Measurements from ENCODE around the gene ZFP30.

ZFP30 gene

DNA sequence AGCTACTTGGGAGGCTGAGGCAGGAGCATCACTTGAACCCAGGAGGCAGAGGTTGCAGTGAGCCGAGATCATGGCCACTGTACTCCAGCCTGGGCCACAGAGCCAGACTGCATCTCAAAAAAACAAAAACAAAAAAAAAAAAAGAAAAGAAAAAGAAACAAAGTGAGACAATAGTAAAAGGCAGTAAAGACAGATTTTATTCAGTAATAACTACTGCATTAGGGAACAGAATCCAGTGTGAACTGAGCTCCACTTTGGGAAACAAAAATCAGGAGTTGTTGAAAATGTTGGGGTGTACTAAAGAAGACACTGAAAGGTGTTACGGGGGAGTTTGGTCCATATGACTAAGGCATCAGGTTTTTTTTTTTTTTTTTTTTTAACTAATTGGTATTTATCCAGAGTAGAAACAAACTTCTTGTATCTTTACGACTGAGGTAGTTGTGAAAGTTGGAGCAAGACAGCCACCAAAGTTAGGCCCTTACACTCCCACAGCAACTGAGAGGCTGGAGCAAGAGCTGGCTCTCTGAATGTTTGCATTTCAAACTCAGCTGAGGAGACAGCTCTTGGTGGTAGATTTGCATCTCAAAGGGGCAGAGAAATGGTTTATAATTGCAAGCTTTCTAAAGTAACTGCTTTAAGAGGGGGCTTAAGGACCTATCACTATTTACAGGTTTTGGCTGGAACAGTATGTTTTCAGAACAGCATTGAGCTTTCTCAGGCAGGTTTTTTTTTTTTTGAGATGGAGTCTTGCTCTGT is 40.1 kb upstream of the ZFP30 start:
- H3K9me3 ChIP-seq (ENCODE audit: insufficient read depth, low read length): no peaks in the 10 kb centered on the region
- no peaks in the 10 kb centered on the region for H4K20me1 ChIP-seq (ENCODE audit: low read depth, low read length)
- TF ChIP-seq, protein P1, sequence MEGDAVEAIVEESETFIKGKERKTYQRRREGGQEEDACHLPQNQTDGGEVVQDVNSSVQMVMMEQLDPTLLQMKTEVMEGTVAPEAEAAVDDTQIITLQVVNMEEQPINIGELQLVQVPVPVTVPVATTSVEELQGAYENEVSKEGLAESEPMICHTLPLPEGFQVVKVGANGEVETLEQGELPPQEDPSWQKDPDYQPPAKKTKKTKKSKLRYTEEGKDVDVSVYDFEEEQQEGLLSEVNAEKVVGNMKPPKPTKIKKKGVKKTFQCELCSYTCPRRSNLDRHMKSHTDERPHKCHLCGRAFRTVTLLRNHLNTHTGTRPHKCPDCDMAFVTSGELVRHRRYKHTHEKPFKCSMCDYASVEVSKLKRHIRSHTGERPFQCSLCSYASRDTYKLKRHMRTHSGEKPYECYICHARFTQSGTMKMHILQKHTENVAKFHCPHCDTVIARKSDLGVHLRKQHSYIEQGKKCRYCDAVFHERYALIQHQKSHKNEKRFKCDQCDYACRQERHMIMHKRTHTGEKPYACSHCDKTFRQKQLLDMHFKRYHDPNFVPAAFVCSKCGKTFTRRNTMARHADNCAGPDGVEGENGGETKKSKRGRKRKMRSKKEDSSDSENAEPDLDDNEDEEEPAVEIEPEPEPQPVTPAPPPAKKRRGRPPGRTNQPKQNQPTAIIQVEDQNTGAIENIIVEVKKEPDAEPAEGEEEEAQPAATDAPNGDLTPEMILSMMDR (IDR thresholded peaks at IDR 0.05; ENCODE audit: insufficient read depth, low read length, poor library complexity, severe bottlenecking): no peak
- TF ChIP-seq EZH2phosphoT487 (conservative IDR thresholded peaks at IDR 0.05; ENCODE audit: low read length): no peak

DNA sequence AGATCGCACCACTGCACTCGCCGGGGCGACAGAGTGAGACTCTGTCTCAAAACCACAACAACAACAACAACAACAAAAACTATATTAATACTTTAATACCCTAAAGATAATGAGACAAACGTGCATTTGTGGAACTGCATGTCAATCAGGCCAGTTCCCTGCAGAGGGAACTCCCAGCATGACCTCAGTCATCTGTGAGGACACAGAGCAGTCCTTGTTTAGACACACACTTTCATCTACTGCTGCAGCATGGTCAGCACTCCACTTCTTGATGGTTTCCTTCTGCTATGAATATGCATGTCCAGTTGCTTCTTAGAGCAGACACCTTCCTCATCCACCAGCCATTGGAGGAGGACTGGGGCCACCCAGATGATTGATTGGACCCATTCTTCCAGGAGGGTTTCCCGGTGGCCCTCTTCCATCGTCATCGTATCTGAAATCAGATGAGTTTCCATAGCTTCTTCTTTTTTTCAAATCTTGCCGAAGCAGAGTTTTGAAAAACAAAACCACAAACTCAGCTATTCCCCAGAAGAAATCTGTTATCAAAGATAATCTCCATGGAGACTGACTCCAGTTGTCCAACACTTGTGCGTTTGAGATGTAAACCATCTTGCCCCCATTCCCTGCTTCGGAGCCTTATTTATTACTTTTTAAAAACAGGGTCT is 37.8 kb upstream of the ZFP30 start:
- H4K20me1 ChIP-seq (ENCODE audit: low read depth, low read length): no peaks in the 10 kb centered on the region
- H3K4me2 ChIP-seq (ENCODE audit: low read depth, low read length, poor library complexity, severe bottlenecking): no peak overlapping the region
- peaks cover 5% of the 10 kb centered on the region; the same call in 1 of the 2 replicates for H3F3A ChIP-seq (ENCODE audit: insufficient read depth)
- H2AFZ ChIP-seq (ENCODE audit: low read depth, low read length, severe bottlenecking): no peak overlapping the region
- no peaks in the 10 kb centered on the region for H3K36me3 ChIP-seq (ENCODE audit: low read length)
- H3K79me2 ChIP-seq (ENCODE audit: insufficient read depth, low read length): peaks cover 7% of the 10 kb centered on the region
- no peak overlapping the region for H3K27ac ChIP-seq (ENCODE audit: low read depth, low read length)
- H3K9me3 ChIP-seq (ENCODE audit: insufficient read depth, low read length): no peaks in the 10 kb centered on the region
- H3K27me3 ChIP-seq (ENCODE audit: low read length): no peaks in the 10 kb centered on the region
- no peak overlapping the region for H3K4me3 ChIP-seq (ENCODE audit: insufficient read depth, low read length, poor library complexity, severe bottlenecking)
- H3K9me2 ChIP-seq (replicated peaks; ENCODE audit: insufficient read depth, low read length): no peaks in the 10 kb centered on the region
- H3K9ac ChIP-seq (ENCODE audit: low read length): no peak overlapping the region
- TF ChIP-seq, protein P1 (IDR thresholded peaks at IDR 0.05; ENCODE audit: insufficient read depth, low read length, poor library complexity, severe bottlenecking): no peak
- TF ChIP-seq EZH2phosphoT487 (conservative IDR thresholded peaks at IDR 0.05; ENCODE audit: low read length): no peak

More for the DNA sequence above, 40.1 kb upstream of the ZFP30 start:
- Histone ChIP-seq H3F3A (ENCODE audit: insufficient read depth) (peaks cover 5% of the 10 kb centered on the region; the same call in 1 of the 2 replicates), H3K36me3 (ENCODE audit: low read length) (peaks cover 18% of the 10 kb centered on the region), H3K27ac (ENCODE audit: low read depth, low read length) (no peak overlapping the region), H3K9me2 (replicated peaks; ENCODE audit: insufficient read depth, low read length) (no peaks in the 10 kb centered on the region), H3K27me3 (ENCODE audit: low read length) (no peaks in the 10 kb centered on the region), H2AFZ (ENCODE audit: low read depth, low read length, severe bottlenecking) (no peak overlapping the region), H3K4me3 (ENCODE audit: insufficient read depth, low read length, poor library complexity, severe bottlenecking) (no peak overlapping the region), H3K79me2 (ENCODE audit: insufficient read depth, low read length) (peaks cover 7% of the 10 kb centered on the region), H3K9ac (ENCODE audit: low read length) (no peak overlapping the region), H3K4me2 (ENCODE audit: low read depth, low read length, poor library complexity, severe bottlenecking) (no peak overlapping the region)

DNA sequence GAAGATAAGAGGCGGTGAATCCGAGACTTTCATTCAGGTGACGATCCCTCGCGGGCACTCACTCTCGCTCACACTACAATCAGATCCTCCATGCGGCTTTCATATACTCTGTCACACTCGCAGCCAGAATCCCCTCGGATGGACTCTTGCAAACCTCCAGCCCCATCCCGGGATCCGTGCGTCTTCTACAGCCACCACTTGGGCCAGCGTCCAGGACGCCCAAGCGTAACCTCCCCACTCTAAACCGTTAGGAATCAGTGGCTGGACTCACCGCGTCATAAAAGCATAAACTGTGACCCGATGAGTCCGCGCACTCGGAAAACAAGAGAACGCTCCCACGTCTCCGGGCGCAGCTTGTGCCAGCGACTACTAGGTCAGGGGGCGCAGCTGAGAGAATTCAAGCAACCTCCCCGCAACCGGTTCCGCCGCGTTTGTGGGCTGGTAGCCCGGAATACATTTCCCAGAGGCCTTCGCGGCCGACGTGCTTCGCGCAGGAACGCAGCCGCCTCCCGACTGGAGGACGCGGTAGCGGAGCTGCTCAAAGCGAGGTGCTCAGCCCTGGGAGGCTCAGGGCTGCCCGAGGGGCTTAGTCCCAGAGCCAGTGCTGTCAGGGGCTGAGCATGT is 36.7 kb upstream of the ZFP30 start:
- Histone ChIP-seq H3K4me2 (ENCODE audit: low read depth, low read length, poor library complexity, severe bottlenecking) (peak overlapping the region; percentile 91), H3F3A (ENCODE audit: insufficient read depth) (peaks cover 5% of the 10 kb centered on the region; the same call in 1 of the 2 replicates), H3K4me3 (ENCODE audit: insufficient read depth, low read length, poor library complexity, severe bottlenecking) (peak overlapping the region; percentile 69), H3K9me3 (ENCODE audit: insufficient read depth, low read length) (no peaks in the 10 kb centered on the region), H3K9me2 (replicated peaks; ENCODE audit: insufficient read depth, low read length) (no peaks in the 10 kb centered on the region), H4K20me1 (ENCODE audit: low read depth, low read length) (no peaks in the 10 kb centered on the region), H3K27ac (ENCODE audit: low read depth, low read length) (peak overlapping the region; percentile 62), H3K36me3 (ENCODE audit: low read length) (no peaks in the 10 kb centered on the region), H3K9ac (ENCODE audit: low read length) (peak overlapping the region; percentile 76), H2AFZ (ENCODE audit: low read depth, low read length, severe bottlenecking) (peak overlapping the region; percentile 97), H3K27me3 (ENCODE audit: low read length) (no peaks in the 10 kb centered on the region), H3K79me2 (ENCODE audit: insufficient read depth, low read length) (peaks cover 7% of the 10 kb centered on the region)
- no peak for TF ChIP-seq EZH2phosphoT487 (conservative IDR thresholded peaks at IDR 0.05; ENCODE audit: low read length)
- TF ChIP-seq, protein P1 (IDR thresholded peaks at IDR 0.05; ENCODE audit: insufficient read depth, low read length, poor library complexity, severe bottlenecking): no peak
